A204.1 (cell line): Measurements from ENCODE around the gene RGR.

Source experiments
- FAIRE-seq: peaks from 2 replicates; lab custom pipeline; 2012; peaks lifted over from hg19 to GRCh38; lab: Jason Lieb, UNC

Gene RGR

GRCh38 chr10:84244651-84245270 lies at the start of gene RGR:
RGR (plus strand) TSS chr10:84245053; CDS start chr10:84245091, 38 bp downstream.
- FAIRE-seq: no peak

- FAIRE-seq: no peak
Observed at GRCh38 chr10:84196083-84196482, 48.8 kb upstream of the RGR start.

GRCh38 chr10:84196941-84197340 lies 47.9 kb upstream of the RGR start:
- no peak for FAIRE-seq

- no peak for FAIRE-seq
Observed at GRCh38 chr10:84197643-84198042, 47.2 kb upstream of the RGR start.

GRCh38 chr10:84198206-84198915 lies 46.5 kb upstream of the RGR start:
- FAIRE-seq: no peak

GRCh38 chr10:84200537-84201243 lies 44.2 kb upstream of the RGR start:
- no peak for FAIRE-seq

GRCh38 chr10:84201244-84201606 lies 43.6 kb upstream of the RGR start:
- no peak for FAIRE-seq

GRCh38 chr10:84201682-84202081 lies 43.2 kb upstream of the RGR start:
- no peak for FAIRE-seq

GRCh38 chr10:84202349-84202748 lies 42.5 kb upstream of the RGR start:
- FAIRE-seq: no peak

GRCh38 chr10:84204122-84204521 lies 40.7 kb upstream of the RGR start:
- no peak for FAIRE-seq

- no peak for FAIRE-seq
Observed at GRCh38 chr10:84204610-84205009, 40.2 kb upstream of the RGR start.

GRCh38 chr10:84205049-84205852 lies 39.6 kb upstream of the RGR start:
- FAIRE-seq: no peak

- FAIRE-seq: no peak
Observed at GRCh38 chr10:84205853-84206525, 38.9 kb upstream of the RGR start.

- no peak for FAIRE-seq
Observed at GRCh38 chr10:84208023-84208422, 36.8 kb upstream of the RGR start.

- no peak for FAIRE-seq
Observed at GRCh38 chr10:84211566-84211965, 33.3 kb upstream of the RGR start.

- no peak for FAIRE-seq
Observed at GRCh38 chr10:84212014-84212413, 32.8 kb upstream of the RGR start.

- FAIRE-seq: no peak
Observed at GRCh38 chr10:84213076-84213475, 31.8 kb upstream of the RGR start.

- no peak for FAIRE-seq
Observed at GRCh38 chr10:84214046-84214572, 30.7 kb upstream of the RGR start.

GRCh38 chr10:84214612-84215235 lies 30.1 kb upstream of the RGR start:
- no peak for FAIRE-seq

- FAIRE-seq: no peak
Observed at GRCh38 chr10:84216834-84217233, 28.0 kb upstream of the RGR start.

GRCh38 chr10:84217746-84218145 lies 27.1 kb upstream of the RGR start:
- FAIRE-seq: no peak
